ENCODE measurements around the gene PREPL. TPM values are rescaled to one million over a fixed set of nuclear protein-coding genes. Genes with fewer than 3 reads are reported as not detected.

Gene PREPL
- total and polyA plus RNA-seq, 2 of the 13 experiments (the other 11 are each of a cell fraction or from before 2014, with no cell fraction given), result 19.7 to 34.3 TPM

- TF ChIP-seq ZBTB4 (CRISPR knock-in tag; IDR thresholded peaks at IDR 0.05; ENCODE audit: borderline replicate concordance) (0 out of 2 replicates have a peak, but pooled peaks have one; percentile 70), TAF1 (CRISPR knock-in tag; IDR thresholded peaks at IDR 0.05) (peak; percentile 89), SP5 (CRISPR knock-in tag; IDR thresholded peaks at IDR 0.05; ENCODE audit: borderline replicate concordance, low read depth) (0 out of 2 replicates have a peak, but pooled peaks have one; percentile 32), REPIN1 (CRISPR knock-in tag; IDR thresholded peaks at IDR 0.05; ENCODE audit: borderline replicate concordance, low read depth) (peak; percentile 63), RFXANK (CRISPR knock-in tag; IDR thresholded peaks at IDR 0.05) (no peak), KDM1A (CRISPR knock-in tag; IDR thresholded peaks at IDR 0.05) (peak; percentile 54), JUNB (CRISPR knock-in tag; IDR thresholded peaks at IDR 0.05; ENCODE audit: borderline replicate concordance) (no peak), U2AF2 (IDR thresholded peaks at IDR 0.05; ENCODE audit: low read depth, low read length) (no peak), ZNF264 (CRISPR knock-in tag; IDR thresholded peaks at IDR 0.05) (peak; percentile 77; the same call in 1 of the 2 replicates), ZIK1 (CRISPR knock-in tag; IDR thresholded peaks at IDR 0.05; ENCODE audit: borderline replicate concordance, low read depth) (peak; percentile 92; the same call in 1 of the 2 replicates), ZFAT (CRISPR knock-in tag; conservative IDR thresholded peaks at IDR 0.05) (no peak), THAP11 (CRISPR knock-in tag; IDR thresholded peaks at IDR 0.05) (peak; percentile 90), KAT7 (CRISPR knock-in tag; IDR thresholded peaks at IDR 0.05; ENCODE audit: borderline replicate concordance) (peak; percentile 88; the same call in 1 of the 2 replicates), HDAC6 (IDR thresholded peaks at IDR 0.05; ENCODE audit: low read depth, low read length) (no peak), ZSCAN9 (CRISPR knock-in tag; IDR thresholded peaks at IDR 0.05; ENCODE audit: borderline replicate concordance) (peak; percentile 72; the same call in 1 of the 2 replicates), EEA1 (CRISPR knock-in tag; IDR thresholded peaks at IDR 0.05; ENCODE audit: borderline replicate concordance) (no peak), ZBTB1 (CRISPR knock-in tag; IDR thresholded peaks at IDR 0.05; ENCODE audit: borderline replicate concordance) (peak; percentile 87; the same call in 1 of the 2 replicates), ZNF30 (CRISPR knock-in tag; IDR thresholded peaks at IDR 0.05) (no peak), CCAR2 (optimal IDR thresholded peaks at IDR 0.05; ENCODE audit: low read depth, low read length) (no peak), NFIC (IDR thresholded peaks at IDR 0.05; ENCODE audit: low read length) (no peak)
- TF ChIP-seq, protein P1, sequence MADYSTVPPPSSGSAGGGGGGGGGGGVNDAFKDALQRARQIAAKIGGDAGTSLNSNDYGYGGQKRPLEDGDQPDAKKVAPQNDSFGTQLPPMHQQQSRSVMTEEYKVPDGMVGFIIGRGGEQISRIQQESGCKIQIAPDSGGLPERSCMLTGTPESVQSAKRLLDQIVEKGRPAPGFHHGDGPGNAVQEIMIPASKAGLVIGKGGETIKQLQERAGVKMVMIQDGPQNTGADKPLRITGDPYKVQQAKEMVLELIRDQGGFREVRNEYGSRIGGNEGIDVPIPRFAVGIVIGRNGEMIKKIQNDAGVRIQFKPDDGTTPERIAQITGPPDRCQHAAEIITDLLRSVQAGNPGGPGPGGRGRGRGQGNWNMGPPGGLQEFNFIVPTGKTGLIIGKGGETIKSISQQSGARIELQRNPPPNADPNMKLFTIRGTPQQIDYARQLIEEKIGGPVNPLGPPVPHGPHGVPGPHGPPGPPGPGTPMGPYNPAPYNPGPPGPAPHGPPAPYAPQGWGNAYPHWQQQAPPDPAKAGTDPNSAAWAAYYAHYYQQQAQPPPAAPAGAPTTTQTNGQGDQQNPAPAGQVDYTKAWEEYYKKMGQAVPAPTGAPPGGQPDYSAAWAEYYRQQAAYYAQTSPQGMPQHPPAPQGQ (CRISPR knock-in tag; IDR thresholded peaks at IDR 0.05; ENCODE audit: borderline replicate concordance), result no peak
- TF ChIP-seq, protein P2, sequence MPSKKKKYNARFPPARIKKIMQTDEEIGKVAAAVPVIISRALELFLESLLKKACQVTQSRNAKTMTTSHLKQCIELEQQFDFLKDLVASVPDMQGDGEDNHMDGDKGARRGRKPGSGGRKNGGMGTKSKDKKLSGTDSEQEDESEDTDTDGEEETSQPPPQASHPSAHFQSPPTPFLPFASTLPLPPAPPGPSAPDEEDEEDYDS (CRISPR knock-in tag; IDR thresholded peaks at IDR 0.05), result peak; percentile 29; the same call in 1 of the 2 replicates
- TF ChIP-seq, protein P3, sequence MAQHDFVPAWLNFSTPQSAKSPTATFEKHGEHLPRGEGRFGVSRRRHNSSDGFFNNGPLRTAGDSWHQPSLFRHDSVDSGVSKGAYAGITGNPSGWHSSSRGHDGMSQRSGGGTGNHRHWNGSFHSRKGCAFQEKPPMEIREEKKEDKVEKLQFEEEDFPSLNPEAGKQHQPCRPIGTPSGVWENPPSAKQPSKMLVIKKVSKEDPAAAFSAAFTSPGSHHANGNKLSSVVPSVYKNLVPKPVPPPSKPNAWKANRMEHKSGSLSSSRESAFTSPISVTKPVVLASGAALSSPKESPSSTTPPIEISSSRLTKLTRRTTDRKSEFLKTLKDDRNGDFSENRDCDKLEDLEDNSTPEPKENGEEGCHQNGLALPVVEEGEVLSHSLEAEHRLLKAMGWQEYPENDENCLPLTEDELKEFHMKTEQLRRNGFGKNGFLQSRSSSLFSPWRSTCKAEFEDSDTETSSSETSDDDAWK (CRISPR knock-in tag; IDR thresholded peaks at IDR 0.05), result no peak
These were observed at the start of gene PREPL, which contains the start of gene CAMKMT (continued) for GRCh38 chr2:44361330-44362206.
